Suprapubic skin (tissue), 4 donors: Measurements from ENCODE around the gene DNAJC10. TPM values are rescaled to one million over a fixed set of nuclear protein-coding genes. Genes with fewer than 3 reads are reported as not detected.

Source experiments
- DNase-seq, 2 donors: peaks; one replicate each; pipeline ENCODE4 v3.0.0-alpha.2; 2019; ENCODE audit warnings: low spot score in 2 of 2
- H3K27ac ChIP-seq: fragments of 200-600 bp; sonication (generic); one replicate; pipeline ENCODE4 v1.5.1; 2019
- H3K27me3 ChIP-seq: fragments of 200-600 bp; sonication (generic); one replicate; pipeline ENCODE4 v1.5.1; 2019
- H3K36me3 ChIP-seq: fragments of 200-600 bp; sonication (generic); one replicate; pipeline ENCODE4 v1.5.1; 2019
- H3K4me1 ChIP-seq: fragments of 200-600 bp; sonication (generic); one replicate; pipeline ENCODE4 v1.5.1; 2019
- H3K4me3 ChIP-seq: fragments of 200-600 bp; sonication (generic); one replicate; pipeline ENCODE4 v1.5.1; 2019; ENCODE audit warnings: mild to moderate bottlenecking
- H3K9me3 ChIP-seq: fragments of 200-600 bp; sonication (generic); one replicate; pipeline ENCODE4 v1.5.1; 2019
- CTCF ChIP-seq, 2 donors: fragments of 200-600 bp in 1 of 2; fragments of 450-650 bp in 1 of 2; sonication (generic) in 1 of 2; IDR thresholded peaks; one replicate each; pipeline ENCODE4 v1.5.1; 2016 to 2019; ENCODE audit warnings: antibody characterized with exemption in 2 of 2, mild to moderate bottlenecking in 1 of 2, moderate library complexity in 1 of 2
- EP300 ChIP-seq: sonication (generic); formaldehyde crosslinking; IDR thresholded peaks from one replicate; pipeline ENCODE4 v1.6.1; 2017; ENCODE audit warnings: antibody characterized with exemption
- POLR2A ChIP-seq, 2 donors: fragments of 450-650 bp; IDR thresholded peaks; one replicate each; pipeline ENCODE4 v1.6.1; 2017; ENCODE audit warnings: antibody characterized with exemption in 2 of 2, mild to moderate bottlenecking in 2 of 2, moderate library complexity in 2 of 2
- POLR2AphosphoS5 ChIP-seq, 3 donors: sonication (generic); formaldehyde crosslinking; IDR thresholded peaks; one replicate each; pipeline ENCODE4 v1.6.1; 2017; ENCODE audit warnings: antibody characterized with exemption in 3 of 3
- WGBS: methylation state at CpG from one replicate; pipeline ENCODE4 v1.1.5; 2018; 5-methylcytosine and 5-hydroxymethylcytosine counted together
- total RNA-seq, 4 donors: library from RNA; depleted of rRNA; stranded (reverse); fragments of >200 nt; gene quantifications; one replicate each; pipeline ENCODE4 v1.1.0, GENCODE V29; 2016

The DNAJC10 gene
- total RNA-seq, 4 donors from 2014 or later = 25.5 to 33.4 (median 29.0) TPM

DNA sequence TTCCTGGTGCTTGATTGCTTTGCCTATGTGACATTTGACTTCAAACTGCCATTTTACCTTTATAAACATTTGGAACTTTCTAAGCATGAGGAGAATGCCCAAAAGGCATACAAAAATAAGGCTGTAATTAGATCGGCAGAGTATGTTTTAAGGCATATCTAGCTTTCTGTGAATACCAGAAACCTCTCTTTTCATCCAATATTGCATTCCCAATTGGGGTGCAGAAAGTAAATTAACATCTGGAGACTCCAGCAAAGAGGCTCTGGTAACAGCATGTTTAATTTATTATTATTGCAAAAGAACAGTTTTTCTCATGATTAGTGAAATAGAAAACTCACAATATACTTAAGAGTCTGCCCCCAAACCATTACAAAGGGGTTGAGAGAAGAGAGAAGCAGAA lies 118.2 kb downstream of the DNAJC10 start:
- Histone ChIP-seq H3K9me3 (no peaks in the 10 kb centered on the region), H3K27me3 (no peaks in the 10 kb centered on the region), H3K27ac (no peak overlapping the region), H3K36me3 (no peaks in the 10 kb centered on the region), H3K4me3 (no peak overlapping the region), H3K4me1 (no peaks in the 10 kb centered on the region)
- TF ChIP-seq EP300 = no peak
- no peak for TF ChIP-seq CTCF (IDR thresholded peaks at IDR 0.05)
- TF ChIP-seq POLR2A (IDR thresholded peaks at IDR 0.05) = no peak
- TF ChIP-seq POLR2AphosphoS5 (IDR thresholded peaks at IDR 0.05) = no peak
- WGBS = 45% methylated on average over 1 of the region's 1 CpG
- DNase-seq = no peak

- no peak overlapping the region for H3K27ac ChIP-seq
- H3K4me1 ChIP-seq = no peaks in the 10 kb centered on the region
- no peaks in the 10 kb centered on the region for H3K9me3 ChIP-seq
- no peaks in the 10 kb centered on the region for H3K27me3 ChIP-seq
- DNase-seq = no peak
- TF ChIP-seq POLR2A (IDR thresholded peaks at IDR 0.05) = no peak
- no peak for TF ChIP-seq EP300
- TF ChIP-seq POLR2AphosphoS5 (IDR thresholded peaks at IDR 0.05) = no peak
- TF ChIP-seq CTCF (IDR thresholded peaks at IDR 0.05) = no peak
- H3K36me3 ChIP-seq = no peaks in the 10 kb centered on the region
- 50% methylated on average over 3 of the region's 3 CpGs for WGBS
- H3K4me3 ChIP-seq = no peak overlapping the region
Observed at GRCh38 chr2:182836451-182836850, 120.4 kb downstream of the DNAJC10 start.

Other genes starting within 250 kb of the DNAJC10 start
- gene FRZB, start 150.4 kb downstream of the DNAJC10 start, total RNA-seq = 10 to 100 TPM; 10.7 to 20.3 (median 13.4) TPM